IPS-18c (cell line): Measurements from ENCODE around the gene EBLN1.

Source experiments
- H3K4me3 ChIP-seq: 2 replicates; pipeline ENCODE4 v1.7.0; 2013; ENCODE audit warnings: low read depth, mild to moderate bottlenecking, low read length, moderate library complexity; ENCODE audit not compliant: insufficient read depth
- H3K9me3 ChIP-seq: one replicate; pipeline ENCODE4 v1.6.1; 2013; ENCODE audit warnings: mild to moderate bottlenecking, low read length, moderate library complexity; ENCODE audit not compliant: control insufficient read depth, insufficient read depth

The EBLN1 gene

DNA sequence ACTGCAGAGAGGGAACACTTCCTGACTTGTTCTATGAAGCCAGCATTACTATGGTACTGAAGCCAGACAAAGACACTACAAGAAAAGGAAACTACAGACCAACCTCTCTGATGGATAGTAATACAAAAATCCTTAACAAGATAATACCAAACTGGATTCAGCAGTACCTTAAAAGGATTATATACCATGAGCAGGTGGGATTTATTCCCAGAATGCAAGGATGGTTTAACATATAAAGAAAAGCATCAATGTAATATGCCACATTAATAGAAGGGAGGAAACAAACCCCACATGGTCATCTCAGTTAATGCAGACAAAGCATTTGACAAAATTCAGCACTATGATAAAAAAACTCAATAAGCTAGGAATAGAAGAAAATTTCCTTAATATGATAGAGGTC is 47.2 kb downstream of the EBLN1 start:
- Histone ChIP-seq H3K4me3 (no peak overlapping the region), H3K9me3 (no peaks in the 10 kb centered on the region)

GRCh38 chr10:22159979-22160378 is 57.8 kb downstream of the EBLN1 start:
- no peak overlapping the region for H3K4me3 ChIP-seq
- no peaks in the 10 kb centered on the region for H3K9me3 ChIP-seq

DNA sequence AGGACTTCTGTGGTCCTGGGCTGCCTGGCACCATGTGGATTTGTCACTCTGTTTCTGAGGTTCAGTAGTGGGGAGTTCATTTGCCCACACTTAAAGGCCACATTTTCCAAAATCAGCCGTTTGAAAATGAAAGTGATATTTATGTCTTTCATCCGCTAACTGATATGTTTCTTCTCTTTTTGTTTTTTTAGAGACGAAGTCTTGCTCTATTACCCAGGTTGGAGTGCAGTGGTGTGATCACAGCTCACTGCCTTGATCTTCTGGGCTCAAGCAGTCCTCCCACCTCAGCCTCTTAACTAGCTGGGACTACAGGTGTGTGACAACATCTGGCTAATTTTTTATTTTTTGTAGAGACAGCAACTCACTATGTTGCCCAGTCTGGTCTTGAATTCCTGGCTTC is 58.6 kb downstream of the EBLN1 start:
- H3K4me3 ChIP-seq: no peak overlapping the region
- H3K9me3 ChIP-seq: no peaks in the 10 kb centered on the region
